A549 treated with AZD9567 at 1 μM for 4 hours (cell line): ENCODE results near the gene TXLNB. TPM values are rescaled to one million over a fixed set of nuclear protein-coding genes. Genes with fewer than 3 reads are reported as not detected.

Source experiments
- total RNA-seq: library from RNA; stranded (reverse); fragments of 200-300 nt; extraction: Qiagen RNA extraction; gene quantifications from 5 replicates; pipeline ENCODE4 v1.2.3, GENCODE V29; 2022; ENCODE audit not compliant: insufficient read depth

Gene TXLNB
- total RNA-seq, result not detected in 5 replicates

DNA sequence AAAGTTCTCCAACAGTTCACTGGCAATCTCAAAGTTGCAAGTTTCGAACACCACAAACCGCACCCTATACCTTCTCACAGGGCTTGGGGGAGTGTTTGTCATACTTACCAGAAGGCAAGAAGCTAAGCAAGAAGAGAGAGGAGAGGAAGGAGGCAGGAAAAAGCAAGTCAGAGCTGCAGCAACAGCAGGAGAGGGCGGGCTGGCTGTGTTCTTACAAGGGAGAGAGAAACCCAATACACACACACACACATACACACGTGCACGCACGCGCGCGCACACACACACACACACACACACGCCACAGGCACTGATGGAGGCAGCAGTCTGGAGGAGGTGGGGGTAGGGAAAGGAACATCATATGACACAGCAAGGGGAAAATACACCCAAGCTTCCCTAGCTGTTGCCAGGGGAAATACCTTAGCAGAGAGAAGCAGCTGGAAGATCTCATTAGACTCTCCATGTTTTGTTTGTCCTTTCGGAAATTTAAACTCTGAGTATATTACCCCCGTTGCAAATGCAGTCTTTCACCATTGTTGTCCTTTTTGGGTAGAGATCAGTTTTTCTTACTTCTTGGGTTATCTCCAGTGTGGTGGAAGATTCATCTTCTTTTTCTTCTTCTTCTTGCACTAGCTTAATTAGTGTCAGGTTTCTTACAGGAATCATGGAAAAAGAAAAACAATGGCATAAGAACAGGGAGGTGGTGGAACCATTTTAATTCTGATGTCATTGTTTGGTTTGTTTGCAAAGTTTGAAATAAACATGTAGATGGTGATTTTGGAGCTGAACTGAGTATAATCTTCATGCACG lies at the start of gene TXLNB:
Gene TXLNB, minus strand, starts transcription at position 186 of the 807 bp plus-strand sequence. CDS start 3,099 bp downstream, outside the sequence.

Other genes with a start within 250 kb of the TXLNB start
- gene HECA, start 156.9 kb downstream of the TXLNB start, total RNA-seq, result 1.3 to 2.1 TPM (median 1.9 TPM) in 5 replicates
- 23.9 to 37.5 TPM (median 29.6 TPM) in 5 replicates for gene CITED2, start 82.7 kb upstream of the TXLNB start, total RNA-seq